HG03432 (cell line): ENCODE data around the gene NDUFC2.
"Not testable (repeated sequence)": the region's sequence is repeated elsewhere in the genome, so short reads cannot be mapped to it uniquely, and the experiment has no call there.

Experiments
- ATAC-seq: cut with Tn5 transposase; IDR thresholded peaks from one replicate; pipeline ENCODE4 v1.9.1; 2021; ENCODE audit warnings: mild to moderate bottlenecking, moderate library complexity; ENCODE audit not compliant: unreplicated experiment

Gene NDUFC2

GRCh38 chr11:78079232-78080083, at the start of gene NDUFC2:
TSS of gene NDUFC2 (minus strand) at chr11:78079862. CDS start at chr11:78079744, 118 bp downstream.
- ATAC-seq = peak; percentile 92

- no peak for ATAC-seq
Observed at GRCh38 chr11:78127403-78127802, 47.7 kb upstream of the NDUFC2 start.

- peak; percentile 75 for ATAC-seq
Observed at GRCh38 chr11:78112582-78113275, 33.1 kb upstream of the NDUFC2 start.

- no peak for ATAC-seq
Observed at GRCh38 chr11:78111298-78111697, 31.6 kb upstream of the NDUFC2 start.

GRCh38 chr11:78110830-78111229, 31.2 kb upstream of the NDUFC2 start:
- no peak for ATAC-seq

GRCh38 chr11:78110351-78110750, 30.7 kb upstream of the NDUFC2 start:
- ATAC-seq = no peak

GRCh38 chr11:78109081-78110015, 29.7 kb upstream of the NDUFC2 start:
- ATAC-seq = no peak

- ATAC-seq = no peak
Observed at GRCh38 chr11:78100676-78101472, 21.2 kb upstream of the NDUFC2 start.

GRCh38 chr11:78100261-78100660, 20.6 kb upstream of the NDUFC2 start:
- no peak for ATAC-seq

- ATAC-seq = no peak
Observed at GRCh38 chr11:78099666-78100065, 20.0 kb upstream of the NDUFC2 start.

- ATAC-seq = no peak
Observed at GRCh38 chr11:78097666-78098385, 18.2 kb upstream of the NDUFC2 start.

- ATAC-seq = no peak
Observed at GRCh38 chr11:78094250-78094649, 14.6 kb upstream of the NDUFC2 start.

GRCh38 chr11:78086521-78087074, 6.9 kb upstream of the NDUFC2 start:
- not testable (repeated sequence) for ATAC-seq

- ATAC-seq = no peak
Observed at GRCh38 chr11:78085972-78086371, 6.3 kb upstream of the NDUFC2 start.

- ATAC-seq = not testable (repeated sequence)
Observed at GRCh38 chr11:78084506-78084905, 4.8 kb upstream of the NDUFC2 start.

- no peak for ATAC-seq
Observed at GRCh38 chr11:78083021-78083420, 3.4 kb upstream of the NDUFC2 start.

GRCh38 chr11:78082146-78082545, 2.5 kb upstream of the NDUFC2 start:
- no peak for ATAC-seq

- no peak for ATAC-seq
Observed at GRCh38 chr11:78081583-78081982, 1.9 kb upstream of the NDUFC2 start.

GRCh38 chr11:78080818-78081495, 1.3 kb upstream of the NDUFC2 start:
- no peak for ATAC-seq
